ENCODE results near the gene SUSD1.

DNA sequence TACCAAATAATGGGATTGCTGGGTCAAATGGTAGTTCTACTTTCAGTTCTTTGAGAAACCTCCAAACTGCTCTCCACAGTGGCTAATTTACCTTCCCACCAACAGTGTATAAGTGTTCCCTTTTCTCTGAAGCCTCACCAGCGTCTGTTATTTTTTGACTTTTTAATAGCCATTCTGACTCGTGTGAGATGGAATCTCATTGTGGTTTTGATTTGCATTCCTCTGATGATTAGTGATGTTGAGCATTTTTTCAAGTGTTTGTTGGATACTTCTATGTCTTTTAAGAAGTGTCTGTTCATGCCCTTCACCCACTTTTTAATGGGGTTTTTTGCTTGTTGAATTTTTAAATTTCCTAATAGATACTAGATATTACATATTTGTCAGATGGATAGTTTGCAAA lies 28.4 kb upstream of the SUSD1 start:
- TF ChIP-seq PHF20 (CRISPR knock-in tag; IDR thresholded peaks at IDR 0.05): no peak
- no peak for TF ChIP-seq FOXM1 (CRISPR knock-in tag; IDR thresholded peaks at IDR 0.05)
- TF ChIP-seq NR2C2 (CRISPR knock-in tag; IDR thresholded peaks at IDR 0.05; ENCODE audit: borderline replicate concordance): no peak
- no peak for TF ChIP-seq JUND (CRISPR knock-in tag; IDR thresholded peaks at IDR 0.05)
- no peak for TF ChIP-seq SIX4 (CRISPR knock-in tag; IDR thresholded peaks at IDR 0.05)
- TF ChIP-seq, protein P1, sequence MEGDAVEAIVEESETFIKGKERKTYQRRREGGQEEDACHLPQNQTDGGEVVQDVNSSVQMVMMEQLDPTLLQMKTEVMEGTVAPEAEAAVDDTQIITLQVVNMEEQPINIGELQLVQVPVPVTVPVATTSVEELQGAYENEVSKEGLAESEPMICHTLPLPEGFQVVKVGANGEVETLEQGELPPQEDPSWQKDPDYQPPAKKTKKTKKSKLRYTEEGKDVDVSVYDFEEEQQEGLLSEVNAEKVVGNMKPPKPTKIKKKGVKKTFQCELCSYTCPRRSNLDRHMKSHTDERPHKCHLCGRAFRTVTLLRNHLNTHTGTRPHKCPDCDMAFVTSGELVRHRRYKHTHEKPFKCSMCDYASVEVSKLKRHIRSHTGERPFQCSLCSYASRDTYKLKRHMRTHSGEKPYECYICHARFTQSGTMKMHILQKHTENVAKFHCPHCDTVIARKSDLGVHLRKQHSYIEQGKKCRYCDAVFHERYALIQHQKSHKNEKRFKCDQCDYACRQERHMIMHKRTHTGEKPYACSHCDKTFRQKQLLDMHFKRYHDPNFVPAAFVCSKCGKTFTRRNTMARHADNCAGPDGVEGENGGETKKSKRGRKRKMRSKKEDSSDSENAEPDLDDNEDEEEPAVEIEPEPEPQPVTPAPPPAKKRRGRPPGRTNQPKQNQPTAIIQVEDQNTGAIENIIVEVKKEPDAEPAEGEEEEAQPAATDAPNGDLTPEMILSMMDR (CRISPR knock-in tag; IDR thresholded peaks at IDR 0.05): no peak
- no peak for TF ChIP-seq RARG (CRISPR knock-in tag; IDR thresholded peaks at IDR 0.05; ENCODE audit: low read depth)
- TF ChIP-seq KMT2B (CRISPR knock-in tag; IDR thresholded peaks at IDR 0.05): no peak
- TF ChIP-seq SP2 (CRISPR knock-in tag; IDR thresholded peaks at IDR 0.05): no peak

Data from HepG2 (cell line).